Esophagus mucosa (tissue), 1 donor: Measurements from ENCODE around the gene MACROD2. TPM values are rescaled to one million over a fixed set of nuclear protein-coding genes. Genes with fewer than 3 reads are reported as not detected.

Experiments
- total RNA-seq: library from RNA; stranded (reverse); gene quantifications from one replicate; pipeline ENCODE4 v1.2.4, GENCODE V29; 2023
- donor health status: DM: yes; HTN: yes; CAD: no.

MACROD2 gene
- total RNA-seq, 1 donor from 2014 or later = 2.2 TPM

Other genes starting within 250 kb of the MACROD2 start
- gene ESF1, start 210.6 kb upstream of the MACROD2 start, total RNA-seq = 7.9 TPM
- gene NDUFAF5, start 210.5 kb upstream of the MACROD2 start, total RNA-seq = 17.7 TPM
- gene SEL1L2, start 4.9 kb upstream of the MACROD2 start, total RNA-seq = not detected